ENCODE measurements around the gene TGFBR2. TPM values are rescaled to one million over a fixed set of nuclear protein-coding genes. Genes with fewer than 3 reads are reported as not detected.

TGFBR2 gene
- total and polyA plus RNA-seq, 4 donors: 13.9 to 61.2 (median 33.7) TPM

- 90% methylated on average over 4 of the region's 4 CpGs for WGBS
- H3K4me1 ChIP-seq (ENCODE audit: control insufficient read depth in 4 of 4, insufficient read depth in 4 of 4, low read length in 3 of 4): no peaks in the 10 kb centered on the region
- no peak overlapping the region for H3K9ac ChIP-seq (ENCODE audit: low read depth in 1 of 2, low read length in 2 of 2)
- TF ChIP-seq MAX (IDR thresholded peaks at IDR 0.05) (no peak), GABPA (IDR thresholded peaks at IDR 0.05 in 1 of 2, conservative IDR thresholded peaks at IDR 0.05 in 1 of 2) (no peak), SP1 (IDR thresholded peaks at IDR 0.05) (no peak), ATF3 (IDR thresholded peaks at IDR 0.05) (no peak), RXRA (IDR thresholded peaks at IDR 0.05) (no peak), NR2F2 (IDR thresholded peaks at IDR 0.05) (no peak), HNF4A (conservative IDR thresholded peaks at IDR 0.05) (no peak), REST (IDR thresholded peaks at IDR 0.05) (no peak), TAF1 (conservative IDR thresholded peaks at IDR 0.05) (no peak), JUND (IDR thresholded peaks at IDR 0.05) (no peak), FOXA1 (IDR thresholded peaks at IDR 0.05) (no peak), EGR1 (IDR thresholded peaks at IDR 0.05; ENCODE audit: low read depth in 2 of 2) (no peak), FOXA2 (IDR thresholded peaks at IDR 0.05) (no peak), RAD21 (IDR thresholded peaks at IDR 0.05) (no peak), ZBTB33 (IDR thresholded peaks at IDR 0.05) (no peak), HNF4G (IDR thresholded peaks at IDR 0.05) (no peak), YY1 (IDR thresholded peaks at IDR 0.05) (no peak)
- TF ChIP-seq, protein P1, sequence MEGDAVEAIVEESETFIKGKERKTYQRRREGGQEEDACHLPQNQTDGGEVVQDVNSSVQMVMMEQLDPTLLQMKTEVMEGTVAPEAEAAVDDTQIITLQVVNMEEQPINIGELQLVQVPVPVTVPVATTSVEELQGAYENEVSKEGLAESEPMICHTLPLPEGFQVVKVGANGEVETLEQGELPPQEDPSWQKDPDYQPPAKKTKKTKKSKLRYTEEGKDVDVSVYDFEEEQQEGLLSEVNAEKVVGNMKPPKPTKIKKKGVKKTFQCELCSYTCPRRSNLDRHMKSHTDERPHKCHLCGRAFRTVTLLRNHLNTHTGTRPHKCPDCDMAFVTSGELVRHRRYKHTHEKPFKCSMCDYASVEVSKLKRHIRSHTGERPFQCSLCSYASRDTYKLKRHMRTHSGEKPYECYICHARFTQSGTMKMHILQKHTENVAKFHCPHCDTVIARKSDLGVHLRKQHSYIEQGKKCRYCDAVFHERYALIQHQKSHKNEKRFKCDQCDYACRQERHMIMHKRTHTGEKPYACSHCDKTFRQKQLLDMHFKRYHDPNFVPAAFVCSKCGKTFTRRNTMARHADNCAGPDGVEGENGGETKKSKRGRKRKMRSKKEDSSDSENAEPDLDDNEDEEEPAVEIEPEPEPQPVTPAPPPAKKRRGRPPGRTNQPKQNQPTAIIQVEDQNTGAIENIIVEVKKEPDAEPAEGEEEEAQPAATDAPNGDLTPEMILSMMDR (IDR thresholded peaks at IDR 0.05; ENCODE audit: low read depth, low read length, missing input control): no peak
- no peak overlapping the region for H3K27ac ChIP-seq (ENCODE audit: low read depth in 1 of 2, low read length in 2 of 2)
- H3K9me3 ChIP-seq (ENCODE audit: control insufficient read depth in 4 of 4, low read length in 3 of 4): no peaks in the 10 kb centered on the region
- no peaks in the 10 kb centered on the region for H3K27me3 ChIP-seq (ENCODE audit: control insufficient read depth in 4 of 4, insufficient read depth in 4 of 4, low read length in 3 of 4)
- DNase-seq (ENCODE audit: low spot score): no peak
- no peaks in the 10 kb centered on the region for H3K36me3 ChIP-seq (ENCODE audit: control insufficient read depth in 4 of 4, insufficient read depth in 3 of 4, low read depth in 1 of 4, low read length in 3 of 4)
- H3K4me3 ChIP-seq (ENCODE audit: low read depth in 1 of 3, low read length in 3 of 3): no peak overlapping the region
Observed at GRCh38 chr3:30742796-30743619, 136.6 kb downstream of the TGFBR2 start.
